ENCODE measurements around the gene TSGA10IP.

Gene TSGA10IP

GRCh38 chr11:65958291-65958690 is 13.0 kb downstream of the TSGA10IP start:
- no peak for TF ChIP-seq CTCF (conservative IDR thresholded peaks at IDR 0.05; ENCODE audit: low read length)
- DNase-seq (ENCODE audit: low read depth) = no peak

GRCh38 chr11:65958774-65959420 is 13.6 kb downstream of the TSGA10IP start:
- no peak for TF ChIP-seq CTCF (conservative IDR thresholded peaks at IDR 0.05; ENCODE audit: low read length)
- no peak for DNase-seq (ENCODE audit: low read depth)
- no peak overlapping the region for H3K4me3 ChIP-seq (ENCODE audit: low read length)

More at GRCh38 chr11:65958291-65958690, 13.0 kb downstream of the TSGA10IP start:
- H3K4me3 ChIP-seq (ENCODE audit: low read length) = no peak overlapping the region

- no peak for TF ChIP-seq CTCF (conservative IDR thresholded peaks at IDR 0.05; ENCODE audit: low read length)
- no peak for DNase-seq (ENCODE audit: low read depth)
- peak overlapping the region; percentile 92 for H3K4me3 ChIP-seq (ENCODE audit: low read length)
Observed at GRCh38 chr11:65960824-65961266, 15.6 kb downstream of the TSGA10IP start.

- TF ChIP-seq CTCF (conservative IDR thresholded peaks at IDR 0.05; ENCODE audit: low read length) = no peak
- peak; percentile 96 for DNase-seq (ENCODE audit: low read depth)
- peak within 1 kb of the TSS; percentile 92 for H3K4me3 ChIP-seq (ENCODE audit: low read length)
Observed at GRCh38 chr11:65961267-65962140, 16.2 kb downstream of the TSGA10IP start, which contains the start of gene SART1. SART1 (plus strand) TSS chr11:65961734; CDS start chr11:65961781, 47 bp downstream.

- no peak for TF ChIP-seq CTCF (conservative IDR thresholded peaks at IDR 0.05; ENCODE audit: low read length)
- peak overlapping the region; percentile 92 for H3K4me3 ChIP-seq (ENCODE audit: low read length)
- DNase-seq (ENCODE audit: low read depth) = no peak
Observed at GRCh38 chr11:65962141-65962564, 16.9 kb downstream of the TSGA10IP start.

- H3K4me3 ChIP-seq (ENCODE audit: low read length) = no peak overlapping the region
- DNase-seq (ENCODE audit: low read depth) = no peak
- TF ChIP-seq CTCF (conservative IDR thresholded peaks at IDR 0.05; ENCODE audit: low read length) = no peak
Observed at GRCh38 chr11:65964906-65965305, 19.6 kb downstream of the TSGA10IP start.
